HepG2 (cell line): ENCODE data around the gene GGACT. TPM values are rescaled to one million over a fixed set of nuclear protein-coding genes. Genes with fewer than 3 reads are reported as not detected.

ENCODE experiments used
- ATAC-seq: fragments of 200-7000 bp; cut with Tn5 transposase; 3 replicates; pipeline ENCODE4 v1.9.1; 2020; ENCODE audit warnings: mild to moderate bottlenecking, moderate library complexity
- BruUV-seq: library from RNA; stranded (reverse); fragments of 400-500 nt; replicated peaks from 2 replicates; lab custom pipeline; 2021; lab: Mats Ljungman, UMichigan
- CTCF ChIA-PET: fragments of 300-600 bp; formaldehyde crosslinking; extraction: SDS; loops from one replicate; lab custom pipeline; 2021; ENCODE audit warnings: low total read pairs, inconsistent platforms, low intra/inter-chr PET ratio; lab: Yijun Ruan, JAX
- POLR2A ChIA-PET: fragments of 350-600 bp; sonication (Branson Sonifier 250); formaldehyde crosslinking; loops from one replicate; lab custom pipeline; 2020; ENCODE audit warnings: antibody characterized with exemption, inconsistent platforms; lab: Yijun Ruan, JAX
- DNase-seq: peaks from one replicate; pipeline ENCODE4 v3.0.0-alpha.2; 2015; ENCODE audit warnings: low spot score
- FAIRE-seq: peaks from 3 replicates; lab custom pipeline; 2011; peaks lifted over from hg19 to GRCh38; lab: Jason Lieb, UNC
- H2AFZ ChIP-seq: one replicate; pipeline ENCODE4 v1.6.1; 2011; ENCODE audit warnings: low read length, inconsistent platforms
- H3K27ac ChIP-seq: fragments of 300-600 bp; 3 replicates; pipeline ENCODE4 v1.8.0; 2011; ENCODE audit warnings: mixed run types, mild to moderate bottlenecking, mixed read lengths, low read length, inconsistent platforms; ENCODE audit not compliant: insufficient read depth; ENCODE audit errors: extremely low read length
- H3K27me3 ChIP-seq, 2 experiments: fragments of 200-600 bp in 1 of 2; 2 replicates in 1 of 2; 3 replicates in 1 of 2; pipeline versions ENCODE4 v1.6.0 to v1.8.0; 2011; ENCODE audit warnings: low read length in 2 of 2, mild to moderate bottlenecking in 2 of 2, moderate library complexity in 2 of 2, inconsistent platforms in 1 of 2; ENCODE audit not compliant: insufficient read depth in 2 of 2, control insufficient read depth in 1 of 2
- H3K36me3 ChIP-seq, 2 experiments: fragments of 200-600 bp in 1 of 2; replicated peaks in 1 of 2; 2 replicates in 1 of 2; 3 replicates in 1 of 2; pipeline versions ENCODE4 v1.5.1 to v1.8.0; 2011; ENCODE audit warnings: low read length in 2 of 2, inconsistent platforms in 1 of 2; ENCODE audit not compliant: insufficient read depth in 2 of 2, control insufficient read depth in 1 of 2
- H3K4me1 ChIP-seq: 2 replicates; pipeline ENCODE4 v1.5.1; 2012; ENCODE audit warnings: low read length, inconsistent platforms; ENCODE audit not compliant: insufficient read depth
- H3K4me2 ChIP-seq: 2 replicates; pipeline ENCODE4 v1.6.0; 2011; ENCODE audit warnings: low read depth, low read length, inconsistent platforms
- H3K4me3 ChIP-seq, 3 experiments: fragments of 200-600 bp in 1 of 3; sonication (generic), shearing (Covaris generic) in 1 of 3; replicated peaks in 1 of 3; 2 replicates each; pipeline ENCODE4 v1.5.1; 2011 to 2016; ENCODE audit warnings: low read length in 3 of 3, inconsistent platforms in 2 of 3, low read depth in 2 of 3, mild to moderate bottlenecking in 2 of 3, control low read depth in 1 of 3, mixed read lengths in 1 of 3; ENCODE audit not compliant: insufficient read depth in 1 of 3
- H3K79me2 ChIP-seq: one replicate; pipeline ENCODE4 v1.6.1; 2011; ENCODE audit warnings: low read length, inconsistent platforms; ENCODE audit not compliant: insufficient read depth
- H3K9ac ChIP-seq: 2 replicates; pipeline ENCODE4 v1.6.0; 2011; ENCODE audit warnings: mild to moderate bottlenecking, low read depth, low read length, inconsistent platforms; ENCODE audit not compliant: insufficient read depth
- H3K9me3 ChIP-seq: 2 replicates; pipeline ENCODE4 v1.5.1; 2012; ENCODE audit warnings: mild to moderate bottlenecking, low read length
- H4K20me1 ChIP-seq: 2 replicates; pipeline ENCODE4 v1.6.0; 2011; ENCODE audit warnings: inconsistent platforms, mild to moderate bottlenecking, low read length, moderate library complexity; ENCODE audit not compliant: insufficient read depth
- AGO1 ChIP-seq: fragments of 200-400 bp; formaldehyde crosslinking; IDR thresholded peaks from 2 replicates; pipeline ENCODE4 v1.6.1; 2017; ENCODE audit warnings: mild to moderate bottlenecking, low read depth, low read length, moderate library complexity; ENCODE audit not compliant: poor library complexity, severe bottlenecking
- HMGXB4 ChIP-seq, 2 experiments: sonication (generic) in 1 of 2; formaldehyde crosslinking in 1 of 2; IDR thresholded peaks; 2 replicates each; pipeline versions ENCODE4 v1.4.0 to v1.6.1; 2018 to 2020; ENCODE audit warnings: missing genetic modification reagents in 2 of 2, borderline replicate concordance in 1 of 2, low read depth in 1 of 2, mild to moderate bottlenecking in 1 of 2, missing biosample characterization in 1 of 2
- HOXA3 ChIP-seq: sonication (generic); formaldehyde crosslinking; IDR thresholded peaks from 2 replicates; pipeline ENCODE4 v1.5.0; 2020; ENCODE audit warnings: missing genetic modification reagents
- KAT8 ChIP-seq: IDR thresholded peaks from 2 replicates; pipeline ENCODE4 v1.6.1; 2016; ENCODE audit warnings: missing genetic modification reagents, missing compliant biosample characterization
- MED13 ChIP-seq: sonication (generic); formaldehyde crosslinking; IDR thresholded peaks from 2 replicates; pipeline ENCODE4 v1.5.0; 2020; ENCODE audit warnings: missing genetic modification reagents
- MYC ChIP-seq: sonication (generic); formaldehyde crosslinking; IDR thresholded peaks from 2 replicates; pipeline ENCODE4 v1.9.0; 2021; ENCODE audit warnings: missing genetic modification reagents, borderline replicate concordance
- POGK ChIP-seq: sonication (generic); formaldehyde crosslinking; conservative IDR thresholded peaks from 2 replicates; pipeline ENCODE4 v1.8.0; 2022; ENCODE audit warnings: mild to moderate bottlenecking, moderate library complexity, missing genetic modification reagents
- RNF2 ChIP-seq: fragments of 450-650 bp; conservative IDR thresholded peaks from 2 replicates; pipeline ENCODE4 v1.6.1; 2016; ENCODE audit warnings: low read depth
- SMAD3 ChIP-seq: sonication (generic); formaldehyde crosslinking; IDR thresholded peaks from 2 replicates; pipeline ENCODE4 v1.4.0; 2020; ENCODE audit warnings: missing genetic modification reagents
- SYNCRIP ChIP-seq: fragments of 200-400 bp; formaldehyde crosslinking; IDR thresholded peaks from 2 replicates; pipeline ENCODE4 v1.6.1; 2018; ENCODE audit warnings: mild to moderate bottlenecking, low read depth, low read length; ENCODE audit not compliant: insufficient read depth
- ZFP1 ChIP-seq: IDR thresholded peaks from 2 replicates; pipeline ENCODE4 v1.6.1; 2016
- ZNF124 ChIP-seq: sonication (generic); formaldehyde crosslinking; IDR thresholded peaks from 2 replicates; pipeline ENCODE4 v1.4.0; 2020; ENCODE audit warnings: missing genetic modification reagents
- ZNF33B ChIP-seq: sonication (generic); formaldehyde crosslinking; IDR thresholded peaks from 2 replicates; pipeline ENCODE4 v1.5.1; 2020; ENCODE audit warnings: mild to moderate bottlenecking, missing genetic modification reagents
- ZNF503 ChIP-seq: sonication (generic); formaldehyde crosslinking; IDR thresholded peaks from 2 replicates; pipeline ENCODE4 v1.4.0; 2020; ENCODE audit warnings: missing genetic modification reagents
- ZNF549 ChIP-seq: sonication (generic); formaldehyde crosslinking; IDR thresholded peaks from 2 replicates; pipeline ENCODE4 v1.5.0; 2020; ENCODE audit warnings: missing genetic modification reagents
- WGBS: methylation state at CpG from one replicate; pipeline ENCODE4 v1.1.6; 2017; ENCODE audit warnings: low lambda C conversion rate; 5-methylcytosine and 5-hydroxymethylcytosine counted together
- in situ Hi-C: cut with HindIII; loops from 2 replicates; pipeline ENCODE4 v1.10.0; 2017; ENCODE audit warnings: low pct_unique_long_range_greater_than_20kb; ENCODE audit not compliant: extremely low pct_ligation_motif_present
- intact Hi-C: fragments of 100-400 bp; cut with micrococcal nuclease; formaldehyde crosslinking; loops from one replicate; pipeline ENCODE4 v1.10.0; 2022; ENCODE audit not compliant: unreplicated experiment
- polyA plus RNA-seq, 8 experiments: library from polyadenylated mRNA; depleted of rRNA in 3 of 8; stranded (reverse) in 7 of 8; unstranded in 1 of 8; fragments of >200 nt; fragmentation: Illumina TruSeq in 4 of 8; extraction: Trizol in 4 of 8; gene quantifications; 2 replicates each; pipeline versions ENCODE4 v1.2.1 to v1.2.3, GENCODE V29; 2011 to 2016; ENCODE audit warnings: low read depth in 4 of 8, missing spikeins in 1 of 8, mixed read lengths in 1 of 8; ENCODE audit not compliant: insufficient read depth in 1 of 8
- total RNA-seq, 5 experiments: library from RNA; depleted of rRNA; stranded (reverse); fragments of >200 nt; fragmentation: Illumina TruSeq; extraction: Trizol; gene quantifications; 2 replicates each; pipeline ENCODE4 v1.2.3, GENCODE V29; 2016; ENCODE audit warnings: low read depth in 1 of 5

The GGACT gene
- total and polyA plus RNA-seq, 2 of the 13 experiments (the other 11 are each of a cell fraction or from before 2014, with no cell fraction given): 1.7 to 1.9 TPM

GRCh38 chr13:100523411-100523810, 65.2 kb downstream of the GGACT start:
- H3K9me3 ChIP-seq: no peaks in the 10 kb centered on the region
- DNase-seq: no peak
- no peak for TF ChIP-seq POGK (CRISPR knock-in tag)
- TF ChIP-seq HOXA3 (CRISPR knock-in tag): no peak
- TF ChIP-seq KAT8 (CRISPR knock-in tag): no peak
- no peak for TF ChIP-seq ZNF33B (CRISPR knock-in tag)
- TF ChIP-seq ZNF124 (CRISPR knock-in tag): no peak
- TF ChIP-seq RNF2: no peak
- TF ChIP-seq SYNCRIP: no peak
- no peak for TF ChIP-seq HMGXB4 (CRISPR knock-in tag; IDR thresholded peaks at IDR 0.05; ENCODE audit: borderline replicate concordance in 1 of 2, low read depth in 1 of 2)
- no peak for TF ChIP-seq AGO1
- no peak for TF ChIP-seq ZFP1
- no peak for TF ChIP-seq ZNF549 (CRISPR knock-in tag)
- no peak for TF ChIP-seq MYC
- TF ChIP-seq ZNF503 (CRISPR knock-in tag): no peak
- no peak for TF ChIP-seq MED13 (CRISPR knock-in tag)
- TF ChIP-seq SMAD3 (CRISPR knock-in tag): no peak
- no peaks in the 10 kb centered on the region for H3K79me2 ChIP-seq
- H3K27ac ChIP-seq: no peak overlapping the region
- no peaks in the 10 kb centered on the region for H3K27me3 ChIP-seq
- no TSS peak for BruUV-seq
- no peak for ATAC-seq
- no peaks in the 10 kb centered on the region for H4K20me1 ChIP-seq
- peaks cover 0 to 2% of the 10 kb centered on the region in 2 experiments; a peak in 3 of 5 replicates for H3K36me3 ChIP-seq
- H3K4me3 ChIP-seq: no peak overlapping the region
- H3K4me2 ChIP-seq: no peak overlapping the region
- H2AFZ ChIP-seq: no peak overlapping the region
- POLR2A ChIA-PET: no interaction called here
- no peak for FAIRE-seq
- CTCF ChIA-PET: no interaction called here
- in situ Hi-C loops (no loop called here), intact Hi-C loops (no loop called here)
- H3K9ac ChIP-seq: no peak overlapping the region
- peaks cover 34% of the 10 kb centered on the region for H3K4me1 ChIP-seq
- 91% methylated on average over 14 of the region's 14 CpGs for WGBS
